SU-DHL-6 (cell line): ENCODE measurements around the gene NXPH4.

Experiments
- H2AFZ ChIP-seq: fragments of 200-600 bp; sonication (generic); 2 replicates; pipeline ENCODE4 v1.6.1; 2014; ENCODE audit warnings: low read depth, mild to moderate bottlenecking, moderate library complexity, mixed read lengths, antibody characterized with exemption, low read length; ENCODE audit not compliant: severe bottlenecking
- H3F3A ChIP-seq: fragments of 200-600 bp; shearing (Covaris generic); 2 replicates; pipeline ENCODE4 v1.6.0; 2016; ENCODE audit warnings: antibody characterized with exemption, mild to moderate bottlenecking; ENCODE audit not compliant: insufficient read depth
- H3K27ac ChIP-seq: fragments of 200-600 bp; sonication (generic); 2 replicates; pipeline ENCODE4 v1.5.1; 2016; ENCODE audit warnings: low read depth, mild to moderate bottlenecking, low read length, moderate library complexity, mixed read lengths
- H3K27me3 ChIP-seq: fragments of 200-600 bp; sonication (generic), shearing (Covaris generic); 2 replicates; pipeline ENCODE4 v1.6.0; 2014; ENCODE audit warnings: mild to moderate bottlenecking, low read length
- H3K36me3 ChIP-seq: fragments of 200-600 bp; sonication (generic); 2 replicates; pipeline ENCODE4 v1.6.1; 2014; ENCODE audit warnings: mild to moderate bottlenecking, low read length, mixed read lengths
- H3K4me2 ChIP-seq: fragments of 300-600, 200-600 bp; shearing (Covaris generic), sonication (generic); 2 replicates; pipeline ENCODE4 v1.6.0; 2014; ENCODE audit warnings: low read length, low read depth, mild to moderate bottlenecking; ENCODE audit not compliant: poor library complexity, severe bottlenecking
- H3K4me3 ChIP-seq: fragments of 200-600 bp; sonication (generic); 2 replicates; pipeline ENCODE4 v1.5.1; 2014; ENCODE audit warnings: antibody characterized with exemption, low read length, mild to moderate bottlenecking, mixed read lengths; ENCODE audit not compliant: insufficient read depth, poor library complexity, severe bottlenecking
- H3K79me2 ChIP-seq: fragments of 200-600 bp; sonication (generic); 2 replicates; pipeline ENCODE4 v1.6.1; 2014; ENCODE audit warnings: mild to moderate bottlenecking, low read length, moderate library complexity; ENCODE audit not compliant: insufficient read depth
- H3K9ac ChIP-seq: fragments of 200-600 bp; sonication (generic); 2 replicates; pipeline ENCODE4 v1.7.0; 2014; ENCODE audit warnings: mild to moderate bottlenecking, low read length
- H3K9me2 ChIP-seq: fragments of 200-600 bp; sonication (generic); replicated peaks from 2 replicates; pipeline ENCODE4 v1.6.1; 2014; ENCODE audit warnings: low read length; ENCODE audit not compliant: insufficient read depth
- H3K9me3 ChIP-seq: fragments of 200-600 bp; sonication (generic); 2 replicates; pipeline ENCODE4 v1.6.1; 2014; ENCODE audit warnings: low read length, mixed read lengths; ENCODE audit not compliant: insufficient read depth
- H4K20me1 ChIP-seq: fragments of 200-600 bp; sonication (generic); 2 replicates; pipeline ENCODE4 v1.6.1; 2014; ENCODE audit warnings: low read depth, mild to moderate bottlenecking, antibody characterized with exemption, low read length, moderate library complexity, mixed read lengths
- EZH2phosphoT487 ChIP-seq: fragments of 200-600 bp; sonication (generic), shearing (Covaris generic); conservative IDR thresholded peaks from 2 replicates; pipeline ENCODE4 v1.6.1; 2018; ENCODE audit warnings: mild to moderate bottlenecking, antibody characterized with exemption, low read length, moderate library complexity, mixed read lengths
- TF ChIP-seq, protein P1 (sequence below): fragments of 200-600 bp; sonication (generic); IDR thresholded peaks from one replicate; pipeline ENCODE4 v1.5.1; 2017; ENCODE audit warnings: antibody characterized with exemption, mild to moderate bottlenecking, low read length, moderate library complexity; ENCODE audit not compliant: insufficient read depth, poor library complexity, severe bottlenecking

Gene NXPH4

DNA sequence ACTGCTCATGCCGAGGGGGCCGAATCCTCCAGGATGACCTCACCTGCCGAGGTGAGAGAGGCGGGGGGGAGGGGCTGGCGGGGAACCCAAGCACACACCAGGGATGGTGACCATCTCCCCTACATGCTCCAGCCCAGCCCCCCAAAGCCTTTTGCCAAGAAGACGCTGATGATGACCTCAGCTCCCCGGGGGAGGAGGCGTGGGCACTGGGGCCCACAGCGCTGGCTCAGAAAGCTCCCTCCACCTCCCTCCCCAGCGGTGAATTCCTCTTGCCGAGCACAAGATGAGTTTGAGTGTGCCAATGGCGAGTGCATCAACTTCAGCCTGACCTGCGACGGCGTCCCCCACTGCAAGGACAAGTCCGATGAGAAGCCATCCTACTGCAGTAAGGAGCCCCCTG lies 23.7 kb upstream of the NXPH4 start:
- H3K79me2 ChIP-seq, result no peaks in the 10 kb centered on the region
- no peak overlapping the region for H3K27ac ChIP-seq
- H3K4me2 ChIP-seq, result no peak overlapping the region
- no peaks in the 10 kb centered on the region for H3K36me3 ChIP-seq
- no peaks in the 10 kb centered on the region; the same call in 1 of the 2 replicates for H3K27me3 ChIP-seq
- H3K9me2 ChIP-seq, result no peaks in the 10 kb centered on the region
- no peaks in the 10 kb centered on the region for H3K9me3 ChIP-seq
- H3K9ac ChIP-seq, result no peak overlapping the region
- no peaks in the 10 kb centered on the region for H3F3A ChIP-seq
- H2AFZ ChIP-seq, result no peak overlapping the region
- no peak overlapping the region for H3K4me3 ChIP-seq
- no peaks in the 10 kb centered on the region for H4K20me1 ChIP-seq
- no peak for TF ChIP-seq EZH2phosphoT487
- TF ChIP-seq, protein P1, sequence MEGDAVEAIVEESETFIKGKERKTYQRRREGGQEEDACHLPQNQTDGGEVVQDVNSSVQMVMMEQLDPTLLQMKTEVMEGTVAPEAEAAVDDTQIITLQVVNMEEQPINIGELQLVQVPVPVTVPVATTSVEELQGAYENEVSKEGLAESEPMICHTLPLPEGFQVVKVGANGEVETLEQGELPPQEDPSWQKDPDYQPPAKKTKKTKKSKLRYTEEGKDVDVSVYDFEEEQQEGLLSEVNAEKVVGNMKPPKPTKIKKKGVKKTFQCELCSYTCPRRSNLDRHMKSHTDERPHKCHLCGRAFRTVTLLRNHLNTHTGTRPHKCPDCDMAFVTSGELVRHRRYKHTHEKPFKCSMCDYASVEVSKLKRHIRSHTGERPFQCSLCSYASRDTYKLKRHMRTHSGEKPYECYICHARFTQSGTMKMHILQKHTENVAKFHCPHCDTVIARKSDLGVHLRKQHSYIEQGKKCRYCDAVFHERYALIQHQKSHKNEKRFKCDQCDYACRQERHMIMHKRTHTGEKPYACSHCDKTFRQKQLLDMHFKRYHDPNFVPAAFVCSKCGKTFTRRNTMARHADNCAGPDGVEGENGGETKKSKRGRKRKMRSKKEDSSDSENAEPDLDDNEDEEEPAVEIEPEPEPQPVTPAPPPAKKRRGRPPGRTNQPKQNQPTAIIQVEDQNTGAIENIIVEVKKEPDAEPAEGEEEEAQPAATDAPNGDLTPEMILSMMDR, result no peak

DNA sequence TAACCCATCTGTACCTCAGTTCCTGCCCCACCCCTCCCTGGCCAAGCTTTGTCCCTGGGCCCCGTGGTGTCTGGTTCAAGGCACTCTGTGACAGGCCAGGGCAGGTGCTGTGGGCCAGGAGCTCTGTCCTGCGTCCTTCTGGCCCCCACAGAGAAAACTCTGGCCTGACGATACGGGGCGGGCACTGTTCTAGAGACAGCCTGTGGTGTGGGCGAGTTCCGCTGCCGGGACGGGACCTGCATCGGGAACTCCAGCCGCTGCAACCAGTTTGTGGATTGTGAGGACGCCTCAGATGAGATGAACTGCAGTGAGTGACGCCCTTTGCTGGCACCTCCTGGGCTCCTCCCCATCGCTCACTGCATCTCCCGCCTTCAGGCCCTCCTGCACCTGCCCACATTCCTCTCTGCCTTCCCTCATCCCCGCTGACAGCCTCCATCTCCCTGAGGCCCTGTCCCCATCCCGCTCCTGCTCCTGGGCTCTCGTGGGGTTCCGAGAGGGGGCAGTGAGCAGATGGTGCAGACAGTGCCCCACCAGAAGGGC lies 22.8 kb upstream of the NXPH4 start:
- no peaks in the 10 kb centered on the region for H3K9me2 ChIP-seq

GRCh38 chr12:57194253-57194652 lies 22.3 kb upstream of the NXPH4 start:
- Histone ChIP-seq H3K27ac (no peak overlapping the region), H3K4me3 (no peak overlapping the region), H3K9me3 (no peaks in the 10 kb centered on the region), H3K9ac (no peak overlapping the region), H3K4me2 (no peak overlapping the region), H3K9me2 (no peaks in the 10 kb centered on the region), H3K27me3 (no peaks in the 10 kb centered on the region; the same call in 1 of the 2 replicates), H4K20me1 (no peaks in the 10 kb centered on the region), H3F3A (no peaks in the 10 kb centered on the region), H2AFZ (no peak overlapping the region), H3K79me2 (no peaks in the 10 kb centered on the region), H3K36me3 (no peaks in the 10 kb centered on the region)
- TF ChIP-seq, protein P1, result no peak
- TF ChIP-seq EZH2phosphoT487, result no peak

More for the DNA sequence above, 22.8 kb upstream of the NXPH4 start:
- H3K9ac ChIP-seq, result no peak overlapping the region
- H3K4me3 ChIP-seq, result no peak overlapping the region
- TF ChIP-seq, protein P1, result no peak
- no peak for TF ChIP-seq EZH2phosphoT487
- H2AFZ ChIP-seq, result no peak overlapping the region
- H3F3A ChIP-seq, result no peaks in the 10 kb centered on the region
- H3K4me2 ChIP-seq, result no peak overlapping the region
- no peaks in the 10 kb centered on the region for H3K36me3 ChIP-seq
- H3K27me3 ChIP-seq, result no peaks in the 10 kb centered on the region; the same call in 1 of the 2 replicates
- H3K27ac ChIP-seq, result no peak overlapping the region
- no peaks in the 10 kb centered on the region for H4K20me1 ChIP-seq
- no peaks in the 10 kb centered on the region for H3K79me2 ChIP-seq
- no peaks in the 10 kb centered on the region for H3K9me3 ChIP-seq
